Measurements from ENCODE around the gene DOCK4. TPM values are rescaled to one million over a fixed set of nuclear protein-coding genes. Genes with fewer than 3 reads are reported as not detected.

Gene DOCK4
- polyA plus RNA-seq, 1 donor (not counting 4 experiments of a cell fraction or from before 2014, with no cell fraction given) = 13.9 TPM

DNA sequence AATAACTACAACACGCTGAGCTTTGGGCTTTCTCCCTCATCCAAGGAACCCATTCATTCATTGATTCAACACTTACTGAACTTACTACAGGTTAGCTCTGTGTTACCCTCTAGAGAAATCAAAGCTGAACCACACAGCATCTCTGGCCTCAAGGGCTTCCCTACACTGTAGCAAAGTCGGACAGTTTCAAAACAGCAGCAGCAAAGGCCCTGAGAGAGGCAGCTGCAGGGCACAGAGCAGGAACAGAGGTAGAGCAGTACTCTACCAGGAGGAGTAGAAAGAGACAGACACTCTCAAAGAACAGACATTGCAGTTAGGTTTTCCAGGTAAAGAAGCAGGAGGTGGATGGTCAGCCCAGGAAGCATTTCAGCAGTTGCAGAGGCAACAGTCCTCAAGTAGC, 16.1 kb downstream of the DOCK4 start:
- no peak for DNase-seq (ENCODE audit: low read depth, low spot score)
- Histone ChIP-seq H3K9me3 (ENCODE audit: control insufficient read depth, low read depth, low read length) (no peaks in the 10 kb centered on the region), H3K4me1 (ENCODE audit: control insufficient read depth, extremely low read depth, insufficient read depth, low read length) (peaks cover 32% of the 10 kb centered on the region), H3K9me1 (ENCODE audit: control insufficient read depth, extremely low read depth, insufficient read depth, low read length) (no peaks in the 10 kb centered on the region), H3K27me3 (ENCODE audit: control insufficient read depth, extremely low read depth, insufficient read depth, low read length) (no peaks in the 10 kb centered on the region), H3K4me3 (ENCODE audit: control insufficient read depth in 2 of 3, extremely low read depth in 1 of 3, insufficient read depth in 2 of 3, low read depth in 1 of 3, low read length in 3 of 3) (no peak overlapping the region), H3K36me3 (ENCODE audit: control insufficient read depth in 2 of 2, extremely low read depth in 1 of 2, insufficient read depth in 2 of 2, low read length in 2 of 2) (no peaks in the 10 kb centered on the region), H3K9ac (ENCODE audit: control insufficient read depth, extremely low read depth, insufficient read depth, low read length) (no peak overlapping the region), H4K20me1 (ENCODE audit: control insufficient read depth, extremely low read depth, insufficient read depth, low read length) (no peaks in the 10 kb centered on the region), H3K79me2 (ENCODE audit: control insufficient read depth, insufficient read depth, low read length) (peaks cover 70% of the 10 kb centered on the region), H2AFZ (ENCODE audit: control insufficient read depth, low read length) (no peak overlapping the region), H3K27ac (ENCODE audit: control insufficient read depth, insufficient read depth, low read length) (no peak overlapping the region), H3K4me2 (ENCODE audit: control insufficient read depth, extremely low read depth, insufficient read depth, low read depth, low read length) (no peak overlapping the region)
- TF ChIP-seq, protein P1, sequence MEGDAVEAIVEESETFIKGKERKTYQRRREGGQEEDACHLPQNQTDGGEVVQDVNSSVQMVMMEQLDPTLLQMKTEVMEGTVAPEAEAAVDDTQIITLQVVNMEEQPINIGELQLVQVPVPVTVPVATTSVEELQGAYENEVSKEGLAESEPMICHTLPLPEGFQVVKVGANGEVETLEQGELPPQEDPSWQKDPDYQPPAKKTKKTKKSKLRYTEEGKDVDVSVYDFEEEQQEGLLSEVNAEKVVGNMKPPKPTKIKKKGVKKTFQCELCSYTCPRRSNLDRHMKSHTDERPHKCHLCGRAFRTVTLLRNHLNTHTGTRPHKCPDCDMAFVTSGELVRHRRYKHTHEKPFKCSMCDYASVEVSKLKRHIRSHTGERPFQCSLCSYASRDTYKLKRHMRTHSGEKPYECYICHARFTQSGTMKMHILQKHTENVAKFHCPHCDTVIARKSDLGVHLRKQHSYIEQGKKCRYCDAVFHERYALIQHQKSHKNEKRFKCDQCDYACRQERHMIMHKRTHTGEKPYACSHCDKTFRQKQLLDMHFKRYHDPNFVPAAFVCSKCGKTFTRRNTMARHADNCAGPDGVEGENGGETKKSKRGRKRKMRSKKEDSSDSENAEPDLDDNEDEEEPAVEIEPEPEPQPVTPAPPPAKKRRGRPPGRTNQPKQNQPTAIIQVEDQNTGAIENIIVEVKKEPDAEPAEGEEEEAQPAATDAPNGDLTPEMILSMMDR (optimal IDR thresholded peaks at IDR 0.05 in 1 of 3, IDR thresholded peaks at IDR 0.05 in 1 of 3, conservative IDR thresholded peaks at IDR 0.05 in 1 of 3; ENCODE audit: extremely low read depth in 1 of 3, insufficient read depth in 2 of 3, low read length in 3 of 3) = no peak
- TF ChIP-seq EZH2 (IDR thresholded peaks at IDR 0.05; ENCODE audit: low read length) = no peak
- dilution Hi-C loops (cut with MboI; ENCODE audit: extremely low pct_ligation_motif_present, low sequenced_read_pairs) = no loop called here
- no peak for FAIRE-seq

DNA sequence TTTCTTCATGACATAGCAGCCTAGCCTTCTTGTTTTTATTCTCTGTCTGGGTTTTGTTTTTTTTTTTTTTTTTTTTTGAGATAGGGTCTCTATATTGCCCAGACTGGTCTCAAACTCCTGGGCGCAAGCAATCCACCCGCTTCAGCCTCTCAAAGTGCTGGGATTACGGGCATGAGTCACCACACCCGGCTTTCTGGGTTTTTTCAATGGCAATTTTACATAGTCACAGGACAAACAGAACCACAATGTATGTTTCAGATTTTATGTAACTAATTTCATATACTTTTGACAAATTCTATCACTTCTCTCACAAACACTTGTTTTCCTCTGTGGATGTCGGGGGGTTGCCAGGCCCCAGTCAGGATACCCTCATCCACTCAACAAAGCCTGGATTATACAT, 16.5 kb downstream of the DOCK4 start:
- H3K4me3 ChIP-seq (ENCODE audit: control insufficient read depth in 2 of 3, extremely low read depth in 1 of 3, insufficient read depth in 2 of 3, low read depth in 1 of 3, low read length in 3 of 3) = no peak overlapping the region
- TF ChIP-seq EZH2 (IDR thresholded peaks at IDR 0.05; ENCODE audit: low read length) = no peak
- TF ChIP-seq, protein P1 (optimal IDR thresholded peaks at IDR 0.05 in 1 of 3, IDR thresholded peaks at IDR 0.05 in 1 of 3, conservative IDR thresholded peaks at IDR 0.05 in 1 of 3; ENCODE audit: extremely low read depth in 1 of 3, insufficient read depth in 2 of 3, low read length in 3 of 3) = no peak
- FAIRE-seq (no peak), DNase-seq (ENCODE audit: low read depth, low spot score) (no peak)
- H2AFZ ChIP-seq (ENCODE audit: control insufficient read depth, low read length) = no peak overlapping the region
- dilution Hi-C loops (cut with MboI; ENCODE audit: extremely low pct_ligation_motif_present, low sequenced_read_pairs) = no loop called here
- no peaks in the 10 kb centered on the region for H3K27me3 ChIP-seq (ENCODE audit: control insufficient read depth, extremely low read depth, insufficient read depth, low read length)
- H3K27ac ChIP-seq (ENCODE audit: control insufficient read depth, insufficient read depth, low read length) = no peak overlapping the region
- no peak overlapping the region for H3K9ac ChIP-seq (ENCODE audit: control insufficient read depth, extremely low read depth, insufficient read depth, low read length)
- H3K36me3 ChIP-seq (ENCODE audit: control insufficient read depth in 2 of 2, extremely low read depth in 1 of 2, insufficient read depth in 2 of 2, low read length in 2 of 2) = no peaks in the 10 kb centered on the region
- peaks cover 68% of the 10 kb centered on the region for H3K79me2 ChIP-seq (ENCODE audit: control insufficient read depth, insufficient read depth, low read length)
- H4K20me1 ChIP-seq (ENCODE audit: control insufficient read depth, extremely low read depth, insufficient read depth, low read length) = no peaks in the 10 kb centered on the region
- H3K9me1 ChIP-seq (ENCODE audit: control insufficient read depth, extremely low read depth, insufficient read depth, low read length) = no peaks in the 10 kb centered on the region
- no peaks in the 10 kb centered on the region for H3K9me3 ChIP-seq (ENCODE audit: control insufficient read depth, low read depth, low read length)
- H3K4me1 ChIP-seq (ENCODE audit: control insufficient read depth, extremely low read depth, insufficient read depth, low read length) = peaks cover 32% of the 10 kb centered on the region
- H3K4me2 ChIP-seq (ENCODE audit: control insufficient read depth, extremely low read depth, insufficient read depth, low read depth, low read length) = no peak overlapping the region
